ENCODE data around the gene ATF3.
"Not testable (repeated sequence)": the region's sequence is repeated elsewhere in the genome, so short reads cannot be mapped to it uniquely, and the experiment has no call there.

The ATF3 gene

GRCh38 chr1:212625781-212626450, 17.4 kb downstream of the ATF3 start:
- DNase-seq (ENCODE audit: low read depth in 2 of 2): no peak

GRCh38 chr1:212628046-212628445, 19.5 kb downstream of the ATF3 start:
- no peak for DNase-seq (ENCODE audit: low read depth in 2 of 2)

DNA sequence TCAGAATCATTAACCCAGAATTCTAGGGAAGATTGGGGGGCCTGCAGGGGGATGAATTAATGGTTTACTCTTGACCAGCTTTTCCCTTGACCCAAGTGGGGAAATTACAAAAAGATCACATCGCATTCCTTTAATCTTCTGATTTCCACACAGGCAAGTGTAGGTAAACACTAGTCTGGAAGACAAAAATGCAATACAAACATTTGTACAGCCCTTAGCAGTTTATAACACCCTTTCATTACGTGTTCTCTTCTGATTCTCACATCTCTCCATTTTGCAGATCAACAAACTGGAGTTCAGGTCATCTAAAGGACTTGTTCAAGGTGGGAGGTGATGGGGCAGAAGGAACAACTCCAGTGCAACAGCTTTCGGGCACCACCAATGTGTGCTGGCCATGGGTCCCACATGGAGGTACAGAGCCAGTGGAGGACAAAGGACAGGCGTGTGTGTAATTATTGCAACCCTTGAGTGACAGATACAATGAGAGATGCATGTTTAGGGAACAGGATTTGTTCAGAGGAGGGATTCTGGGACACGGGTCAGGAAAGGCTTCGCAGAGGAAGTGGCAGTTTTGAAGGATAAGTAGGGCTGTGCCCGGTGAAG, 20.4 kb downstream of the ATF3 start:
- DNase-seq (ENCODE audit: low read depth in 2 of 2): no peak

GRCh38 chr1:212629450-212630157, 21.0 kb downstream of the ATF3 start:
- no peak for DNase-seq (ENCODE audit: low read depth in 2 of 2)

DNA sequence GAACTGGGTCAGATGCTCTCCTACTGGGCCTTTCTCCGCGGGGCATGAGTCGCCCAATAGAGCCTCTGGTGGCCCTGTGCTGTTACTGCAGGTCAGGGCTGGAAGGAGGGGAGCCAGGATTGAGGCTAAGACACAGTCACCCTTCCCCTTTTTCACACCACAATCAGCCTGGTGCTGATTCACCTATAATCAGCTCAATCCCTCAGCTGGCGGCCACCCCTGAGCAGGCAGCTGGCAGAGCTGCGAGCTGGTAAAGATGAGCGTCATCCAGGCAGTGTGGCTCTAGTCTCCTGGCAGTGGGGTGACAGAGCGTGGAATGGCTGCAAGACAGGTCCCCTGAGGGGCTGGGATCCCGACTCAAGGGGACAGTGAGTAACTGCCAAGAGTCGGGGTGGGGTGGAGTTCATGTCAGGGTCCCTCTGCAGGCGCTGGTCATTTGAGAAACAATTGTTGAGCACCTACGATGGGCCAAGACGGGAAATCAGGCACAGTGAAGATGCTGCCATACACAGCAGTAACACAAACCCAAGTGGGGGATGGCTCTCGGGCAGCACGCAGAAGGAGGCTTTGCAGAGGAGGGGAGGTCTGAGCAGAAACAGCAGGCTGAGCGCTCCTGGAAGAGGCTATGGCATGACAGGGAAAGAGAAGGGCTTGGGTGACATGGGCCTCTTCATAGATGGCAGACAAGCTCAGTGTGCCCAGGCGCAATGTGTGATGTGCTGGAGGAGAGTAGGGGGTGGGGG, 21.8 kb downstream of the ATF3 start:
- no peak for DNase-seq (ENCODE audit: low read depth in 2 of 2)

- DNase-seq (ENCODE audit: low read depth in 2 of 2): no peak
These were observed 24.6 kb downstream of the ATF3 start for GRCh38 chr1:212633161-212633560.

DNA sequence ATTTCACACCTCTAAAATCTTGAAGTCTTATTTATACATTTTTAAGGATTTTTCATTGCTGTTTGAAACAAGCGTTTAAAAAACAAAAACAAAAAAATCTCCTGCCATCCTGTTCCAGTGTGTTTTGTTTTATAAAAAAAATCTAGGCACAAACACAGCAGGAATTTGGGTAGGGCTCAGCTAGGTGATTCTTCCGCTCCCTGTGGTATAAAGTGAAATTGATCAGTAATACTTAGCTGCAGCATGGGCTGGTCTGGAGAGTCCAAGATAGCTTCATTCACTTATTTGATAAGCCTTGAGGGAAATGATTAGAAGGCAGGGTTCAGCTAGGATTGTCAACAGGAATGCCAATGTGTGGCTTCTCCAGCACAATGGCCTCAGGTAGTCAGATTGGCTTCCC, 25.7 kb downstream of the ATF3 start:
- DNase-seq (ENCODE audit: low read depth in 2 of 2): no peak

GRCh38 chr1:212635141-212635631, 26.6 kb downstream of the ATF3 start:
- DNase-seq (ENCODE audit: low read depth in 2 of 2): no peak

DNA sequence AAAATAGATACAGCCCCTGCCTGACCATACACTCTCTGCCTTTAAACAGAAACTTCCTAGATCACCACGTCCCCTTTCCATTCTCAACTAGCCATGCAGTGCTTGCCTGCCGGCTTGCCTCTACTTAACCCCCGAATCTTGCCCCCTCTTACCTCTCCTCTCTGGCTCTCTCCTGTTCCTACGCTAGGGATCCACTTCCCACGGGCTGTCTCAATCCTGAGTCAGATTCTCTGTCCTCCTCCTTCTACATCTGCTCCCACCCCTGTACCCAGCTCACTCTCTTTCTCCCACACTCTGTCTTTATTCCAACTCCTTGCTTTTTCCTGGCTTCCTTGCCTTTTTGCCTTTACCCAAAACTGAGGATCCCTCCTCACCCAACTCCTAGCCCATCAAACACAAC, 29.3 kb downstream of the ATF3 start:
- no peak for DNase-seq (ENCODE audit: low read depth in 2 of 2)

DNA sequence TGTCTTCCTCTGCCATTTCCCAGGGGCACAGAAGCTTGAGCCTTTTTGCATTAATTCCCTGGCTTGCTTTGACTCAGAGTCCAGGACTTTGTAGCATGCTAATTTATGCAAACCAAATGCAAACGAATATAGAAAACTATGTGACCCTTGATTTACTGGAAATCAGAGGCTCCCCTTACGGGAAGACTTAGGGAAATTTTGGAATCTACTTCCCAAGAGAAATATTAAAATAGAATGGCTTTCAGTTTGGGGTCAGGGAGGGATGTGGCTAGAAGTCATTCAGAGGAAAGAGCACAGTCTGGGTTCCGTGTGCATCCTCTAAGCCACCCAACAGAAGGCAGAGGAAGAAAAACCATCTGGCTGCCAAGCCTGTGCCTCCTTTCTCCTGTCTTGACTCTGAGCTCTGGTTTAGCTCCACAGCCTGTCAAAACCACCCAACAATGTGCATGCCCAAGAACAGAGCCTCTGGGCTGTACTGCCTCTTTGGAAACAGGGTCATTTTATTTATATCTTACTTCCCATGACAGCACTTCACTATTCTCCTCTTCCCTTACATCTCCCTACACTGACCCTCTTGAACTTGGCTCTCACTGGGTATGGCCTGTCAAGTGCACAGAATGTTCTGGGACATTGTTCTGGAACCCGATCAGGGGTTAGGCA, 30.1 kb downstream of the ATF3 start:
- peak; percentile 83 for DNase-seq (ENCODE audit: low read depth in 2 of 2)

DNA sequence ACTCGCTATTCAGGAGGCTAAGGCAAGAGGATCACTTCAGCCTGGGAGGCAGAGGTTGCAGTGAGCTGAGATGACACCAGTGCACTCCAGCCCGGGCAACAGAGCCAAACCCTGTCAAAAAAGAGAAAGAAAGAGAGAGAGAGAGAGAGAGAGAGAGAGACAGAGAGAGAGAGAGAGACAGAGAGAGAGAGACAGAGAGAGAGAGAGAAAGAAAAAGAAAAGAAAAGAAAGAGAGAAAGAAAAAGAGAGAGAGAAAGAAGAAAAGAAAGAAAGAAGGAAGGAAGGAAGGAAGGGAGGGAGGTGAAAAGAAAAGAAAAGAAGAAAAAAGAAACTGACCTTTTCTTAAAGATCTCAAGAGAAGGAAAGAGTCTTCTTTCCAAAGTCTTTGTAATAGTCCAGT, 31.0 kb downstream of the ATF3 start:
- DNase-seq (ENCODE audit: low read depth in 2 of 2): not testable (repeated sequence)

GRCh38 chr1:212640223-212640878, 31.8 kb downstream of the ATF3 start:
- no peak for DNase-seq (ENCODE audit: low read depth in 2 of 2)

DNA sequence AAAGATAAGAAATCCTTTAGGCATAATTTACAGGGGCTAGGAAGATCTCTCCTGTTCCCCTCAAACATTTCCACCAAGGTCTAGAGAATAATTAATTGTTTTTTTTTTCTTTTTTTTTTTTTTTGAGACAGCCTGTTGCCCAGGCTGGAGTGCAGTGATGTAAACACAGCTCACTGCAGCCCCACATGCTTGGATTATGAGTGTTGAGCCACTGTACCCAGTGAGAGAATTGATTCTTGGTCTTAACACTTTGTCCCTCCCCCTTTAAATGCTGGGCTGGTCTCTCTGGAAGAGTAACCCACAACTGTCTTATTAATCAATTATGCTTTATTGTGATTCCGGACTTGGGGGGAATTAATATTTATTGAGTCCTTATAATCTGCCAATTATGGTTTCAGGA, 33.4 kb downstream of the ATF3 start:
- DNase-seq (ENCODE audit: low read depth in 2 of 2): no peak

GRCh38 chr1:212643877-212644276, 35.3 kb downstream of the ATF3 start:
- DNase-seq (ENCODE audit: low read depth in 2 of 2): no peak

GRCh38 chr1:212644866-212645545, 36.4 kb downstream of the ATF3 start:
- no peak for DNase-seq (ENCODE audit: low read depth in 2 of 2)

DNA sequence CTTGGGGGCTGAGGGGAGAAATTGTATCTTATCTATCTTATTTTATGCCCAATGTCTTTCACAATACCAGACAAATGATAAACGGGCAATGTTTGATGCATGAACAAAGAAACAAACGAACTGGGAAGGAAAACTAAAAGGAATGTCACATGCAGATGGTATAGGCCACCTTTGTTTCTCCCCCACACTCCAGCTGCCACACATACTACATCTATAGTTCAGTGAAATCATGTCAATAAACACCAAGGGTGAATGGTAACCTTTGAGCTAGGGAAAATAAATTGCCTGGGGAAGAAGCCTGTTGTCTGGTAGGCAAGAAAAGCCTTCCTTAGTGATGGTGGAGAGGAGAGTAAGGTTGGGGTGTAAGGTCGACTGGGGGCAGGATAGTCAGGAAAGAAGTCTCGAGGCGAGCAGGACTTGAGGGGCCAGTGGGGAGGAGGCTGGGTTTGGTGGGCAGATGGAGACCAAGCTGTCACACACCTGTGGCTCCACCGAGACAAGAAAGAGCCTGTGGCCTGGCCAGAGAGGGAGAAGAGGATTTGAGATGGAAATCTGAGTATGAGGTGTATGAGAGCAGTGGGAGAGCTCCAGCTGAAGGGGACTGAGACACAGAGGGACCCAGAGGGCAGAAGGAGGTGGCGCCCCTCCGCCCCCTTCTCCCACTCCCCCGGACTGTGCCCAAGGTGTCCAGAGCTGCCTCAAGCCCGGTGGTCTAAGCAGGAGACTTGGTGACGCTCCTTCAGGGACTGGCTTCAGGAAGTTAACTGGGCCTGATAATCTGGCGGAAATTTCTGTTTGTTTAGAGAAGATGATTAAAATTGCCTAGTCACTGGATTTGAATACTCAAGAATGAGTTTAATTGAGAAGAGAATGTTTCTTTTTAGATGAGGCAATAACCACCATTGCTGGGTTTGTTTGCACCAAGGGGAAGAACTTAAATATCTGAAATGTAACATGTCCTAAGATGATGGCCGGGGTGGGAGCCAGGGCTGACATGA, 37.3 kb downstream of the ATF3 start:
- no peak for DNase-seq (ENCODE audit: low read depth in 2 of 2)

DNA sequence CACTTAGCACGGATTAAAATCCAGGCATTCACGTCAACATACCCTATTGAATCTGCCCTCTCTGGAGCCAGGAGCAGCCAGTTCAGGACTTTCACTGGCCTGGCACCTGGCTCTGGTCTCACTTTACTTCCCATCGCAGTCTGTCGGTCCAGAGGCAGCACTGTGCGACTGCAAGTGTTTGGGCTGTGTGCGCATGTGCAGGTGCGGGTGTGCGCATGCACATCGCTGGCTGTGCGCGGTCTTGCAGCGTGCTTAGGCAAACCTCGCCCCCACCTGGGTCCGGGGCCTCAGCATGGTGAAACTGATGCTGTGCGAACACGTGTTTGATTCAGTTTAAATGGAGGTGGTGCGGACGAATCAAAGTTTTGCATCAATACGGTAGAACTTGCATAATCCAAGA, 38.0 kb downstream of the ATF3 start:
- DNase-seq (ENCODE audit: low read depth in 2 of 2): no peak

DNA sequence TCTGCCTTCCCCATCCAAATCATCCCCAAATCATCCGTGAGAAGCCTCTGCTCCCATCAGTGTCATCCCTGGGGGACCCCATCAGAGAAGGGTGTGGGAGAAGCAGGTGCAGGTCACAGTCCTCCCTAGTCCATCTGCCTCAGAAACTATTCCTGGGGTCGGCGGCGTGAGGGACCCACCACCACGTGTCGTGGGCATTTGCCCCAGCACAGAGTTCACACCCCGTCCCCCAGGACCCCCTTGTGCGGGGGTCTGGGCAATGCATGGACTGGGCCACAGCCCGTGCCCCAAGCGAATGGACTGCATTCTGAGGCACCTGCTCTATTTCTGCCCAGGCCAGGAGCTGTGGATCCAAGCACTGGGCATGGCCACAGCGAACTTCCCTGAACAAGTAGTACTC, 38.4 kb downstream of the ATF3 start:
- no peak for DNase-seq (ENCODE audit: low read depth in 2 of 2)

DNA sequence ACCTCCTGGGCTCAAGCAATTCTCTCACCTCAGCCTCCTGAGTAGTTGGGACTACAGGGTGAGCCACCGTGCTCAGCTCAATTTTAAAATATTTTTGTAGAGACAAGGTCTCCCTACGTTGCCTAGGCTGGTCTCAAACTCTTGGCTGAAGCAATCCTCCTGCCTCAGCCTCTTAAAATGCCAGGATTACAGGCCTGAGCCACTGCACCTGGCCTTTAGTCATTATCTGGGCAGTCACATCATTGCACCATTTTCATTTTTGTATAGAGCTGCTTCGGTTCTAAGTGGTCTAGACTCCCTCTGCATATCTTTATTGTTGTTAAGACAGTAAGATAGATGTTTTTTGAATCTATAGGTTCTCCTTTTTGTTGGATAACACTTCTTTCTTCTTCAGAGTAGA, 39.9 kb downstream of the ATF3 start:
- DNase-seq (ENCODE audit: low read depth in 2 of 2): no peak
